HepG2 (cell line): ENCODE measurements around the gene CYB5B. TPM values are rescaled to one million over a fixed set of nuclear protein-coding genes. Genes with fewer than 3 reads are reported as not detected.

ENCODE experiments used
- AHDC1 ChIP-seq: sonication (generic); formaldehyde crosslinking; IDR thresholded peaks from 2 replicates; pipeline ENCODE4 v1.5.1; 2020; ENCODE audit warnings: mild to moderate bottlenecking, missing genetic modification reagents, borderline replicate concordance
- ARID2 ChIP-seq: sonication (generic); formaldehyde crosslinking; IDR thresholded peaks from 2 replicates; pipeline ENCODE4 v1.8.1; 2022; ENCODE audit warnings: mild to moderate bottlenecking, missing genetic modification reagents, borderline replicate concordance
- BCL3 ChIP-seq: sonication (generic); formaldehyde crosslinking; IDR thresholded peaks from 2 replicates; pipeline ENCODE4 v1.5.1; 2020; ENCODE audit warnings: mild to moderate bottlenecking, missing genetic modification reagents, moderate library complexity
- CAMTA2 ChIP-seq: sonication (generic); formaldehyde crosslinking; IDR thresholded peaks from 2 replicates; pipeline ENCODE4 v1.4.0; 2020; ENCODE audit warnings: mild to moderate bottlenecking, missing genetic modification reagents, borderline replicate concordance
- DNMT3B ChIP-seq: conservative IDR thresholded peaks from 2 replicates; pipeline ENCODE4 v1.6.1; 2016; ENCODE audit warnings: missing biosample characterization, control low read depth
- GZF1 ChIP-seq: sonication (generic); formaldehyde crosslinking; IDR thresholded peaks from 2 replicates; pipeline ENCODE4 v1.5.1; 2020; ENCODE audit warnings: mild to moderate bottlenecking, missing genetic modification reagents
- HNRNPL ChIP-seq: fragments of 200-400 bp; formaldehyde crosslinking; IDR thresholded peaks from 2 replicates; pipeline ENCODE4 v1.6.1; 2017; ENCODE audit warnings: mild to moderate bottlenecking, low read depth, low read length
- KLF6 ChIP-seq: IDR thresholded peaks from 2 replicates; pipeline ENCODE4 v1.8.0; 2016; ENCODE audit warnings: missing biosample characterization, missing genetic modification reagents
- MEF2D ChIP-seq: sonication (generic); formaldehyde crosslinking; IDR thresholded peaks from 2 replicates; pipeline ENCODE4 v1.5.1; 2020; ENCODE audit warnings: mild to moderate bottlenecking, missing genetic modification reagents
- MTA1 ChIP-seq: sonication (generic); formaldehyde crosslinking; IDR thresholded peaks from 2 replicates; pipeline ENCODE4 v1.4.0; 2020; ENCODE audit warnings: missing genetic modification reagents, mild to moderate bottlenecking, borderline replicate concordance
- NCOA1 ChIP-seq: sonication (generic); formaldehyde crosslinking; IDR thresholded peaks from 2 replicates; pipeline ENCODE4 v1.9.0; 2021; ENCODE audit warnings: missing genetic modification reagents
- POGZ ChIP-seq: sonication (generic); formaldehyde crosslinking; IDR thresholded peaks from 2 replicates; pipeline ENCODE4 v1.4.0; 2020; ENCODE audit warnings: mild to moderate bottlenecking, missing genetic modification reagents
- SOX6 ChIP-seq, 2 experiments: fragments of 450-650 bp in 1 of 2; sonication (generic) in 1 of 2; formaldehyde crosslinking in 1 of 2; IDR thresholded peaks; 2 replicates each; pipeline versions ENCODE4 v1.4.0 to v1.6.1; 2017 to 2020; ENCODE audit warnings: antibody characterized with exemption in 1 of 2, mild to moderate bottlenecking in 1 of 2, missing genetic modification reagents in 1 of 2
- THAP7 ChIP-seq: sonication (generic); formaldehyde crosslinking; IDR thresholded peaks from 2 replicates; pipeline ENCODE4 v1.8.1; 2023; ENCODE audit warnings: mild to moderate bottlenecking, missing genetic modification reagents
- THYN1 ChIP-seq: sonication (generic); formaldehyde crosslinking; IDR thresholded peaks from 2 replicates; pipeline ENCODE4 v1.8.1; 2023; ENCODE audit warnings: low read depth, mild to moderate bottlenecking, moderate library complexity, missing genetic modification reagents, borderline replicate concordance
- TIGD3 ChIP-seq: sonication (generic); formaldehyde crosslinking; IDR thresholded peaks from 2 replicates; pipeline ENCODE4 v1.5.1; 2020; ENCODE audit warnings: mild to moderate bottlenecking, missing genetic modification reagents, borderline replicate concordance
- ZFY ChIP-seq: sonication (generic); formaldehyde crosslinking; IDR thresholded peaks from 2 replicates; pipeline ENCODE4 v1.4.0; 2020; ENCODE audit warnings: missing genetic modification reagents
- ZNF256 ChIP-seq: sonication (generic); formaldehyde crosslinking; conservative IDR thresholded peaks from 2 replicates; pipeline ENCODE4 v1.4.0; 2020; ENCODE audit warnings: missing genetic modification reagents
- ZNF383 ChIP-seq: sonication (generic); formaldehyde crosslinking; IDR thresholded peaks from 2 replicates; pipeline ENCODE4 v1.4.0; 2020; ENCODE audit warnings: missing genetic modification reagents, mild to moderate bottlenecking, borderline replicate concordance
- ZNF552 ChIP-seq: sonication (generic); formaldehyde crosslinking; IDR thresholded peaks from 2 replicates; pipeline ENCODE4 v1.9.0; 2022; ENCODE audit warnings: missing genetic modification reagents, mild to moderate bottlenecking, borderline replicate concordance
- polyA plus RNA-seq, 8 experiments: library from polyadenylated mRNA; depleted of rRNA in 3 of 8; stranded (reverse) in 7 of 8; unstranded in 1 of 8; fragments of >200 nt; fragmentation: Illumina TruSeq in 4 of 8; extraction: Trizol in 4 of 8; gene quantifications; 2 replicates each; pipeline versions ENCODE4 v1.2.1 to v1.2.3, GENCODE V29; 2011 to 2016; ENCODE audit warnings: low read depth in 4 of 8, missing spikeins in 1 of 8, mixed read lengths in 1 of 8; ENCODE audit not compliant: insufficient read depth in 1 of 8
- total RNA-seq, 5 experiments: library from RNA; depleted of rRNA; stranded (reverse); fragments of >200 nt; fragmentation: Illumina TruSeq; extraction: Trizol; gene quantifications; 2 replicates each; pipeline ENCODE4 v1.2.3, GENCODE V29; 2016; ENCODE audit warnings: low read depth in 1 of 5

Gene CYB5B
- total and polyA plus RNA-seq, 2 of the 13 experiments (the other 11 are each of a cell fraction or from before 2014, with no cell fraction given): 234 to 432 TPM

GRCh38 chr16:69413045-69413664 is 11.3 kb upstream of the CYB5B start (continued):
- peak; percentile 59; the same call in 1 of the 2 replicates for TF ChIP-seq AHDC1
- no peak for TF ChIP-seq SOX6 (IDR thresholded peaks at IDR 0.05)
- TF ChIP-seq SOX6 (CRISPR knock-in tag; IDR thresholded peaks at IDR 0.05): peak; percentile 95
- TF ChIP-seq MTA1: peak; percentile 66; the same call in 1 of the 2 replicates
- no peak for TF ChIP-seq THAP7
- TF ChIP-seq ZFY (CRISPR knock-in tag): 0 out of 2 replicates have a peak, but pooled peaks have one; percentile 41
- TF ChIP-seq ZNF256: no peak
- no peak for TF ChIP-seq NCOA1 (CRISPR knock-in tag)
- no peak for TF ChIP-seq KLF6 (CRISPR knock-in tag)
- no peak for TF ChIP-seq ZNF383 (CRISPR knock-in tag)
- TF ChIP-seq BCL3 (CRISPR knock-in tag): peak; percentile 59; the same call in 1 of the 2 replicates
- no peak for TF ChIP-seq HNRNPL
- no peak for TF ChIP-seq ARID2
- no peak for TF ChIP-seq ZNF552 (CRISPR knock-in tag)
- no peak for TF ChIP-seq GZF1 (CRISPR knock-in tag)
- TF ChIP-seq THYN1: no peak
- TF ChIP-seq CAMTA2 (CRISPR knock-in tag): no peak
- TF ChIP-seq MEF2D (CRISPR knock-in tag): no peak; the same call in 1 of the 2 replicates
- peak; percentile 76 for TF ChIP-seq POGZ (CRISPR knock-in tag)
- TF ChIP-seq TIGD3 (CRISPR knock-in tag): no peak
- no peak for TF ChIP-seq DNMT3B (CRISPR knock-in tag)
